Skeletal muscle tissue (tissue), 4 donors: ENCODE data around the gene POC1A. TPM values are rescaled to one million over a fixed set of nuclear protein-coding genes. Genes with fewer than 3 reads are reported as not detected.

Experiments
- H3K27ac ChIP-seq: one replicate; pipeline ENCODE4 v1.7.0; 2013; ENCODE audit warnings: mild to moderate bottlenecking, low read depth, low read length, inconsistent platforms
- H3K27me3 ChIP-seq, 3 donors: one replicate each; pipeline ENCODE4 v1.7.0; 2013; ENCODE audit warnings: low read length in 3 of 3; ENCODE audit not compliant: control insufficient read depth in 3 of 3, insufficient read depth in 3 of 3
- H3K36me3 ChIP-seq, 3 donors: one replicate each; pipeline ENCODE4 v1.7.0; 2013; ENCODE audit warnings: low read length in 3 of 3; ENCODE audit not compliant: control insufficient read depth in 3 of 3, insufficient read depth in 3 of 3
- H3K4me1 ChIP-seq, 3 donors: one replicate each; pipeline ENCODE4 v1.7.0; 2013; ENCODE audit warnings: low read length in 3 of 3, mild to moderate bottlenecking in 3 of 3; ENCODE audit not compliant: control insufficient read depth in 3 of 3, insufficient read depth in 3 of 3
- H3K4me3 ChIP-seq, 3 donors: one replicate each; pipeline ENCODE4 v1.7.0; 2013; ENCODE audit warnings: low read length in 3 of 3
- H3K9ac ChIP-seq, 3 donors: one replicate each; pipeline ENCODE4 v1.7.0; 2013; ENCODE audit warnings: low read length in 3 of 3, mild to moderate bottlenecking in 3 of 3, moderate library complexity in 2 of 3, low read depth in 1 of 3
- H3K9me3 ChIP-seq, 3 donors: one replicate each; pipeline ENCODE4 v1.7.0; 2013; ENCODE audit warnings: low read length in 3 of 3; ENCODE audit not compliant: control insufficient read depth in 3 of 3
- total RNA-seq: library from RNA; depleted of rRNA; stranded (reverse); fragments of >200 nt; gene quantifications from one replicate; pipeline ENCODE4 v1.2.3, GENCODE V29; 2014
- donor health status: Osteomylitis.

The POC1A gene
- total RNA-seq, 1 donor from 2014 or later: 2.6 TPM

- Histone ChIP-seq H3K27ac (no peak overlapping the region), H3K9ac (no peak overlapping the region), H3K27me3 (no peaks in the 10 kb centered on the region), H3K9me3 (no peaks in the 10 kb centered on the region), H3K36me3 (no peaks in the 10 kb centered on the region), H3K4me3 (no peak overlapping the region), H3K4me1 (peaks cover 22 to 26% (median 24%) of the 10 kb centered on the region in 3 donors)
Measured at GRCh38 chr3:52124126-52124525, 30.1 kb downstream of the POC1A start.

GRCh38 chr3:52123106-52123725, 31.0 kb downstream of the POC1A start:
- H3K9ac ChIP-seq: peak overlapping the region in 1 of 3 donors; percentile 16
- H3K4me3 ChIP-seq: no peak overlapping the region
- H3K27me3 ChIP-seq: no peaks in the 10 kb centered on the region
- H3K36me3 ChIP-seq: no peaks in the 10 kb centered on the region
- H3K27ac ChIP-seq: peak overlapping the region; percentile 65
- no peaks in the 10 kb centered on the region for H3K9me3 ChIP-seq
- H3K4me1 ChIP-seq: peaks cover 20 to 26% (median 24%) of the 10 kb centered on the region in 3 donors

- Histone ChIP-seq H3K9ac (no peak overlapping the region), H3K27ac (peak overlapping the region; percentile 65), H3K4me1 (peaks cover 19 to 26% (median 24%) of the 10 kb centered on the region in 3 donors), H3K27me3 (no peaks in the 10 kb centered on the region), H3K4me3 (no peak overlapping the region), H3K36me3 (no peaks in the 10 kb centered on the region), H3K9me3 (no peaks in the 10 kb centered on the region)
Measured at GRCh38 chr3:52122491-52122890, 31.7 kb downstream of the POC1A start.

GRCh38 chr3:52121813-52122212, 32.4 kb downstream of the POC1A start:
- Histone ChIP-seq H3K27ac (peak overlapping the region; percentile 65), H3K27me3 (no peaks in the 10 kb centered on the region), H3K9ac (no peak overlapping the region), H3K4me3 (no peak overlapping the region), H3K36me3 (no peaks in the 10 kb centered on the region), H3K4me1 (peaks cover 19 to 26% (median 24%) of the 10 kb centered on the region in 3 donors), H3K9me3 (no peaks in the 10 kb centered on the region)

- Histone ChIP-seq H3K4me3 (no peak overlapping the region), H3K4me1 (peaks cover 19 to 26% (median 24%) of the 10 kb centered on the region in 3 donors), H3K9ac (peak overlapping the region in 1 of 3 donors; percentile 47), H3K9me3 (no peaks in the 10 kb centered on the region), H3K27me3 (no peaks in the 10 kb centered on the region), H3K27ac (peak overlapping the region; percentile 65), H3K36me3 (no peaks in the 10 kb centered on the region)
Measured at GRCh38 chr3:52121464-52121805, 32.8 kb downstream of the POC1A start.

GRCh38 chr3:52120556-52121463, 33.4 kb downstream of the POC1A start:
- Histone ChIP-seq H3K4me1 (peaks cover 19 to 26% (median 24%) of the 10 kb centered on the region in 3 donors), H3K27me3 (no peaks in the 10 kb centered on the region), H3K4me3 (no peak overlapping the region), H3K9me3 (no peaks in the 10 kb centered on the region), H3K27ac (peak overlapping the region; percentile 65), H3K9ac (peak overlapping the region in 1 of 3 donors; percentile 47), H3K36me3 (no peaks in the 10 kb centered on the region)

GRCh38 chr3:52119826-52120225, 34.4 kb downstream of the POC1A start:
- no peak overlapping the region for H3K9ac ChIP-seq
- H3K4me3 ChIP-seq: no peak overlapping the region
- peaks cover 19 to 26% (median 24%) of the 10 kb centered on the region in 3 donors for H3K4me1 ChIP-seq
- no peaks in the 10 kb centered on the region for H3K9me3 ChIP-seq
- H3K36me3 ChIP-seq: no peaks in the 10 kb centered on the region
- H3K27me3 ChIP-seq: no peaks in the 10 kb centered on the region
- H3K27ac ChIP-seq: no peak overlapping the region

GRCh38 chr3:52119099-52119498, 35.1 kb downstream of the POC1A start:
- H3K9me3 ChIP-seq: no peaks in the 10 kb centered on the region
- no peak overlapping the region for H3K27ac ChIP-seq
- H3K4me1 ChIP-seq: peaks cover 19 to 26% (median 24%) of the 10 kb centered on the region in 3 donors
- no peaks in the 10 kb centered on the region for H3K36me3 ChIP-seq
- H3K4me3 ChIP-seq: no peak overlapping the region
- no peaks in the 10 kb centered on the region for H3K27me3 ChIP-seq
- H3K9ac ChIP-seq: no peak overlapping the region

GRCh38 chr3:52118156-52118875, 35.9 kb downstream of the POC1A start:
- H3K9me3 ChIP-seq: no peaks in the 10 kb centered on the region
- no peak overlapping the region for H3K4me3 ChIP-seq
- H3K27me3 ChIP-seq: no peaks in the 10 kb centered on the region
- peaks cover 19 to 25% (median 24%) of the 10 kb centered on the region in 3 donors for H3K4me1 ChIP-seq
- H3K9ac ChIP-seq: no peak overlapping the region
- H3K27ac ChIP-seq: no peak overlapping the region
- no peaks in the 10 kb centered on the region for H3K36me3 ChIP-seq
